Caco-2 (cell line): Measurements from ENCODE around the gene EIF3A. TPM values are rescaled to one million over a fixed set of nuclear protein-coding genes. Genes with fewer than 3 reads are reported as not detected.
"Not testable (repeated sequence)": the region's sequence is repeated elsewhere in the genome, so short reads cannot be mapped to it uniquely, and the experiment has no call there.

ENCODE experiments used
- BruUV-seq: library from RNA; stranded (reverse); fragments of 400-500 nt; replicated peaks from 2 replicates; lab custom pipeline; 2021; lab: Mats Ljungman, UMichigan
- CTCF ChIA-PET: fragments of 300-600 bp; sonication (Branson Sonifier 250); formaldehyde crosslinking; loops from one replicate; lab custom pipeline; 2022; ENCODE audit warnings: antibody characterized with exemption; lab: Charles Lee
- POLR2A ChIA-PET: fragments of 300-600 bp; sonication (Branson Sonifier 250); formaldehyde crosslinking; loops from one replicate; lab custom pipeline; 2022; ENCODE audit warnings: antibody characterized with exemption; lab: Charles Lee
- DNase-seq, 2 experiments: peaks; one replicate each; pipeline versions ENCODE4 v3.0.0 to v3.0.0-alpha.2; 2020 to 2022
- H3K27me3 ChIP-seq: replicated peaks from 2 replicates; pipeline ENCODE4 v1.6.0; 2011; ENCODE audit warnings: low read length; ENCODE audit not compliant: control insufficient read depth, insufficient read depth
- H3K36me3 ChIP-seq: 2 replicates; pipeline ENCODE4 v1.5.1; 2011; ENCODE audit warnings: low read length; ENCODE audit not compliant: control insufficient read depth, insufficient read depth
- H3K4me1 ChIP-seq: fragments of 250-450 bp; sonication (Bioruptor Pico); 2 replicates; pipeline ENCODE4 v1.5.1; 2020; ENCODE audit warnings: mild to moderate bottlenecking
- H3K4me3 ChIP-seq: 2 replicates; pipeline ENCODE4 v1.5.1; 2011; ENCODE audit warnings: low read depth, mild to moderate bottlenecking, control low read depth, low read length
- H3K9me3 ChIP-seq: fragments of 250-450 bp; sonication (Bioruptor Pico); 2 replicates; pipeline ENCODE4 v1.5.1; 2020; ENCODE audit warnings: mild to moderate bottlenecking, moderate library complexity
- H3K27ac Mint-ChIP-seq: one replicate; pipeline ENCODE4 v1.8.0; 2022; ENCODE audit warnings: mixed read lengths; ENCODE audit not compliant: unreplicated experiment
- H3K27me3 Mint-ChIP-seq: one replicate; pipeline ENCODE4 v1.8.0; 2022; ENCODE audit warnings: mixed read lengths; ENCODE audit not compliant: insufficient read depth, unreplicated experiment
- H3K36me3 Mint-ChIP-seq: one replicate; pipeline ENCODE4 v1.8.0; 2022; ENCODE audit warnings: mild to moderate bottlenecking, mixed read lengths; ENCODE audit not compliant: insufficient read depth, unreplicated experiment
- H3K4me1 Mint-ChIP-seq: one replicate; pipeline ENCODE4 v1.8.0; 2022; ENCODE audit warnings: low read depth, mixed read lengths; ENCODE audit not compliant: unreplicated experiment
- H3K4me3 Mint-ChIP-seq: one replicate; pipeline ENCODE4 v1.8.0; 2022; ENCODE audit warnings: mild to moderate bottlenecking, moderate library complexity, mixed read lengths; ENCODE audit not compliant: unreplicated experiment
- H3K9me3 Mint-ChIP-seq: one replicate; pipeline ENCODE4 v1.8.0; 2022; ENCODE audit warnings: mixed read lengths; ENCODE audit not compliant: unreplicated experiment
- intact Hi-C: fragments of 100-400 bp; cut with micrococcal nuclease; formaldehyde crosslinking; loops from one replicate; pipeline ENCODE4 v1.10.0; 2022; ENCODE audit not compliant: unreplicated experiment
- total RNA-seq: library from RNA; stranded (reverse); gene quantifications from 2 replicates; pipeline ENCODE4 v1.2.3, GENCODE V29; 2022
- TF ChIP-seq, protein P1 (sequence below), 2 experiments: fragments of 200-600 bp in 1 of 2; IDR thresholded peaks; 1 replicate in 1 of 2; 2 replicates in 1 of 2; pipeline versions ENCODE4 v1.5.1 to v1.8.0; 2011 to 2022; ENCODE audit warnings: antibody characterized with exemption in 1 of 2, control low read depth in 1 of 2, inconsistent platforms in 1 of 2, low read depth in 1 of 2, low read length in 1 of 2, mild to moderate bottlenecking in 1 of 2, moderate library complexity in 1 of 2; ENCODE audit not compliant: insufficient read depth in 1 of 2, severe bottlenecking in 1 of 2, unreplicated experiment in 1 of 2

Gene EIF3A
- total RNA-seq, 1 experiment from 2014 or later, result 146 TPM

DNA sequence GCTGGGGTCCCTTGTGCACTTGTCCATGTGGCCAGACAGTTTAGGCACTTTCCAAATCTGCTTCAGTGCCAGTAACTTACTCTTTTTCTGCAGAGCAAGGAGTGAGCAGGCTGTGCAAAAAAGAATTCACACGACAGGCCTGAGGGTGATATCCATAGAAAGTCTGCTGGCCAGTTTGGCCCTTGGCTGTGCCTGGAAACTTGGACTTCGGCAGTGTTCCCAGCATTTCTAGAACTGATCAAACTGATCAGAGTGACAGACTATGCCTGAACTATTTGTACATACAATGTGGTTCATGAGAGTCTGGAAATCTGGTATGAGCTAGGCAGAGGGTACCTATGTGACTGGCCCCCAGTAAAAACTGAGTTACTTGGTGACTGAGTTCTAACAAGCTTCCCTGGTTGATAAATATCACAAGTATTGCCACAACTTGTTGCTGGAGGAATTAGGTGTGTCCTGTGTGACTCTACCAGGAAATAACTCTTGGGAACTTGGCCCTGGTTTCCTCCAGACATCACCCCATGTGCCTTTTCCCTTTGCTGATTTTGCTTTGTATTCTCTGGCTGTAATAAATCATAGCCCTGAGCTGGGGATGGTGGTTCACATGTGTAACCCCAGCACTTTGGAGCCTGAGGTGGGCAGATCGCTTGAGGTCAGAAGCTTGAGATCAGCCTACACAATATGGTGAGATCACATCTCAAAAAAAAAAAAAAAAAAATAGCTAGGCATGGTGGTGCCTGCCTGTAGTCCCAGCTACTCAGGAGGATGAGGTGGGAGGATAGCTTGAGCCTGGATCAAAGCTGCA is 20.0 kb upstream of the EIF3A start:
- TF ChIP-seq, protein P1, sequence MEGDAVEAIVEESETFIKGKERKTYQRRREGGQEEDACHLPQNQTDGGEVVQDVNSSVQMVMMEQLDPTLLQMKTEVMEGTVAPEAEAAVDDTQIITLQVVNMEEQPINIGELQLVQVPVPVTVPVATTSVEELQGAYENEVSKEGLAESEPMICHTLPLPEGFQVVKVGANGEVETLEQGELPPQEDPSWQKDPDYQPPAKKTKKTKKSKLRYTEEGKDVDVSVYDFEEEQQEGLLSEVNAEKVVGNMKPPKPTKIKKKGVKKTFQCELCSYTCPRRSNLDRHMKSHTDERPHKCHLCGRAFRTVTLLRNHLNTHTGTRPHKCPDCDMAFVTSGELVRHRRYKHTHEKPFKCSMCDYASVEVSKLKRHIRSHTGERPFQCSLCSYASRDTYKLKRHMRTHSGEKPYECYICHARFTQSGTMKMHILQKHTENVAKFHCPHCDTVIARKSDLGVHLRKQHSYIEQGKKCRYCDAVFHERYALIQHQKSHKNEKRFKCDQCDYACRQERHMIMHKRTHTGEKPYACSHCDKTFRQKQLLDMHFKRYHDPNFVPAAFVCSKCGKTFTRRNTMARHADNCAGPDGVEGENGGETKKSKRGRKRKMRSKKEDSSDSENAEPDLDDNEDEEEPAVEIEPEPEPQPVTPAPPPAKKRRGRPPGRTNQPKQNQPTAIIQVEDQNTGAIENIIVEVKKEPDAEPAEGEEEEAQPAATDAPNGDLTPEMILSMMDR (IDR thresholded peaks at IDR 0.05; ENCODE audit: insufficient read depth in 1 of 2, low read depth in 1 of 2, low read length in 1 of 2, severe bottlenecking in 1 of 2, unreplicated experiment in 1 of 2), result no peak
- DNase-seq, result no peak
- Histone ChIP-seq H3K36me3 (no peaks in the 10 kb centered on the region), H3K9me3 (no peaks in the 10 kb centered on the region), H3K4me1 (0 out of 2 replicates have a peak, but pooled peaks cover 9% of the 10 kb centered on the region), H3K27me3 (no peaks in the 10 kb centered on the region), H3K4me3 (no peak overlapping the region)
- ChIA-PET POLR2A (no interaction called here), CTCF (interaction anchor here (1.0 kb wide), 1 partner anchor 16 kb away, joined by 4 read pairs; no protein-coding TSS in a partner anchor)
- Mint-ChIP-seq H3K4me1 (peaks cover 15% of the 10 kb centered on the region), H3K9me3 (no peaks in the 10 kb centered on the region), H3K27ac (no peak overlapping the region), H3K36me3 (no peaks in the 10 kb centered on the region), H3K27me3 (no peaks in the 10 kb centered on the region), H3K4me3 (peak overlapping the region; percentile 79)
- intact Hi-C loops, result no loop called here
- BruUV-seq, result no TSS peak

DNA sequence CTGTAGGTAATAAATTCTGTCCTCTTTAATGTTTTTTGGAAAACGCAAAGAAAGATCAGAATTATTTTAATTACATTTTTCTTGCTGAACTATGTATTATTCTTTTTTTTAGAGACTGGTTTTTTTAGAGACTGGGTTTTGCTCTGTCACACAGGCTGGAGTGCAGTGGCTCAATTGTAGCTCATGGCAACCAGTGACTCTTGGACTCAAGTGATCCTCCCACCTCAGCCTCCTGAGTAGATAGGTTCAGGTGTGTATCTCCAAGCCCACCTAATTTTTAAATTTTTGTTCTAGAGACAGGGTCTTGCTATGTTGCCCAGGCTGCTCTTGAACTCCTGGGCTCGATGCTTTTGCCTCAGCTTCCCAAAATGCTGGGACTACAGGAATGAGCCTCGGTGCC is 18.0 kb upstream of the EIF3A start:
- H3K4me3 Mint-ChIP-seq, result no peak overlapping the region
- H3K27ac Mint-ChIP-seq, result no peak overlapping the region
- no peaks in the 10 kb centered on the region for H3K9me3 Mint-ChIP-seq
- H3K27me3 Mint-ChIP-seq, result no peaks in the 10 kb centered on the region
- no peaks in the 10 kb centered on the region for H3K36me3 ChIP-seq
- H3K36me3 Mint-ChIP-seq, result no peaks in the 10 kb centered on the region
- DNase-seq, result no peak
- H3K4me1 Mint-ChIP-seq, result peaks cover 12% of the 10 kb centered on the region
- ChIA-PET CTCF (interaction anchor here (0.5 kb wide), 1 partner anchor 25 kb away, joined by 3 read pairs; no protein-coding TSS in a partner anchor), POLR2A (interaction anchor here (0.6 kb wide), 1 partner anchor 43 kb away, joined by 13 read pairs; no protein-coding TSS in a partner anchor)
- BruUV-seq, result no TSS peak
- H3K4me1 ChIP-seq, result no peaks in the 10 kb centered on the region
- TF ChIP-seq, protein P1 (IDR thresholded peaks at IDR 0.05; ENCODE audit: insufficient read depth in 1 of 2, low read depth in 1 of 2, low read length in 1 of 2, severe bottlenecking in 1 of 2, unreplicated experiment in 1 of 2), result no peak
- no peaks in the 10 kb centered on the region for H3K9me3 ChIP-seq
- intact Hi-C loops, result no loop called here
- no peak overlapping the region for H3K4me3 ChIP-seq
- no peaks in the 10 kb centered on the region for H3K27me3 ChIP-seq

DNA sequence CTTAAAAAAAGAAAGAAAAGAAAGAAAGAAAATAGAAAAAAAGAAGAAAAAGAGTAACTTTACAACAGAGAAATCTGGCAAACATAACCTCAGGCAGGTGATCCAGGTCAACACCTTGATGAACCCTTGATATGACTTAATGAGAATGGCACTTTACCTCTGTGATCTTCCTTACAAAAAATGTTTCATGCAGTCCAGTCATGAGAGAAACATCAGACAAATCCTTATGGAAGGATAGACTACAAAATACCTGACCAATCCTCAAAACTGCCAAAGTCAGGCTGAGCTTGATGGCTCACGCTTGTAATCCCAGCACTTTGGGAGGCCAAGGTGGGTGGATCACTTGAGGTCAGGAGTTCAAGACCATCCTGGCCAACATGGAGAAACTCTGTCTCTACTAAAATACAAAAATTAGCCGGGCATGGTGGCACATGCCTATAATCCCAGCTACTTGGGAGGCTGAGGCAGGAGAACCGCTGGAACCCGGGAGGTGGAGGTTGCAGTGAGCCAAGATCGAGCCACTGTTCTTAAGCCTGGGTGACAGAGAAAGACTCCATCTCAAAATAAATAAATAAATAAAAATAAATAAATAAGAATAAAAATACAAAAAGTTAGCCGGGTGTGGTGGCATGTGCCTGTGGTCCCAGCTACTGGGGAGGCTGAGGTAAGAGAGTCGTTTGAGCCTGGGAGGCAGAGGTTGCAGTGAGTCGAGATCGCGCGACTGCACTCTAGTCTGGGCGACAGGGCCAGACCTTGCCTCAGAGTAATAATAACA is 16.2 kb upstream of the EIF3A start:
- peaks cover 12% of the 10 kb centered on the region for H3K4me1 Mint-ChIP-seq
- H3K4me3 ChIP-seq, CTCF ChIA-PET, intact Hi-C loops, H3K36me3 ChIP-seq, H3K27me3 ChIP-seq, BruUV-seq, H3K9me3 Mint-ChIP-seq, DNase-seq, POLR2A ChIA-PET, H3K36me3 Mint-ChIP-seq, H3K27ac Mint-ChIP-seq, H3K4me1 ChIP-seq, H3K27me3 Mint-ChIP-seq, H3K9me3 ChIP-seq, H3K4me3 Mint-ChIP-seq: not testable (repeated sequence)
